Hepatocyte (in vitro differentiated cells): ENCODE results near the gene TPST1.

Experiments
- CTCF ChIP-seq: fragments of 200-600 bp; sonication (generic); IDR thresholded peaks from 2 replicates; pipeline ENCODE4 v1.5.1; 2016; ENCODE audit warnings: antibody characterized with exemption, mild to moderate bottlenecking; ENCODE audit not compliant: poor library complexity
- EZH2 ChIP-seq: fragments of 200-600 bp; sonication (generic); IDR thresholded peaks from 2 replicates; pipeline ENCODE4 v1.6.1; 2016; ENCODE audit warnings: antibody characterized with exemption, mild to moderate bottlenecking, borderline replicate concordance

GRCh38 chr7:66239467-66239856, 34.3 kb downstream of the TPST1 start:
- TF ChIP-seq CTCF (no peak), EZH2 (no peak)
